IPS-NIHi7 (cell line): ENCODE results near the gene S100A4.
A peak's percentile ranks its signal among the peaks of the same experiment; 100 is the strongest.
"Not testable (repeated sequence)": the region's sequence is repeated elsewhere in the genome, so short reads cannot be mapped to it uniquely, and the experiment has no call there.

ENCODE experiments used
- DNase-seq: peaks from one replicate; pipeline ENCODE4 v3.0.0; 2012; ENCODE audit warnings: mixed read lengths; ENCODE audit errors: extremely low spot score

S100A4 gene

DNA sequence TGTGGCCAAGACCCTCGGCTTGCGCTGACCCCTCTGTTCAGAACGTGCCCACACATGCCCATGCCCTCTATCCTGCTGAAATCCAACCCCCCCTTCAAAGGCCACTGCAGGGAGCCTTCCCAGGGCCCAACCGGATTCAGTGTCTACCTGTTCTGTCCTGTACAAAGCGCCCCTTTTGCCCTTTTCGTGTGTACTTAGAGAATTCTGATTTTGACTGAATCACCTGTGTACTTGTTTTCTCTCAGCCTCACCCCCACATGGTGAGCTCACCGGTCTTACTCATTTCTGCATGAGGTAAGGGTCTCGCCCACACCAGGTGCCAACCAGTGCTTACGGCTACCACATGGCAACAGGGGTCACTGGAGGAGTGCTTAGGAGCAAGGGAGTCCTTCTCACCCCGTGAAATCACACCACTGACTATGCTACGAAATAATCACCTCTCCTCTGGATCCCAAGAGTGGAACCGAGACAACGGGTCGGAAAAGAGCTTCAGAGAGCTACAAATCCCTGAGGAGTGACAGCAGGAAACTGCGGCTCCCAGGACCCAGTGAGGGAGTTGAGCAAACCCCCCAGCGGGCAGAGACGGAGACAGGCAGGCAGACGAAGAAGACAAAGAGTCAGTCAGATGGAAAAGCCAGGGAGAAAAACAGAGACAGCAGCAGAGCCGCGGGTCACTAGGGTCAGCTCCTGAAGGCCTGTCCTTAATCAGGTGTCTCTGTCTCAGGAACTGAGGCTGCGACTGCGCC, 22.2 kb upstream of the S100A4 start:
- DNase-seq, result no peak

DNA sequence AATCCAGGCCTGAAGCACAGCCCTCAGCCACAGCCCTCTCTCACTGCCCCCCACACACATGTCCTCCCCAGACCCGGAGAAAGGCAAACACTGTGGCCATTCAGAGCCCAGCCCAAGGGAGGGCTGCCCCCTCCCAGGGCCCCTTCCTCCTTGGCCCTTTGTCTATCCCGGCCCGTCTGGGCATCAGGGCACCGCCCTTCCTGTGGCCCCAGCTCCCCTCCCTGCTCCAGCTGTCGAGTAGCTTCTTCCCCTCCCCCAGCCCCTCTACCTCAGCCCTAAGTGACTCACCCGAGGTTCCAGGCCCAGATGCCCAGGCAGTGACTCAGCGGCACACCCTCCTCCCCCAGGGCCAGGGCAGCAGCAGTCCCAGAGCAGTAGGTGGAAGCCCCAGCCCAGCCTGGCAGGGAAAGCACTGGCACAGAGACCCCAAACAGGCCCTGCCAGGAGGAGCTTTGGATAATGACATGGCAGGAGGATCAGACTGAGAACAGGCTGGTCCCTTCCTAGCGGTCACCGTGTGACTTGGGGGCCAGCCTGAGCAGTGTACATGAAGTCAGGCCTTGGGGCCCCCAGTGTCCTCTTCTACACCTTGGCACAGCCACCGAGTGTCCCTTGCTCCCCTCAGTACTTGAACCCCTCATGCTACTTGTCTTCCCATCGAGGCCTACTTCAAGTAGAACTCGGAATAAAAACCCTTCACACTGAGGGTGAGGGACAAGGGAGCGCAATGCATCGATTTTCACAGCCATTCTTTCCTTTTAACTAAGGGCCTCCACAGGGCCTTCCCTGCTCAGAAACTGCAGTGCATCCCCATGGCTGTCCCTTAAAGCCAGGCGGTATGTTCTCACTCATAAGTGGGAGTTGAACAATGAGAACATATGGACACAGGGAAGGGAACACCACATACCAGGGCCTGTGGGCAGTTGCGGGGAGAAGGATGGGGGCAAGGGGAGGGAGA, 21.1 kb upstream of the S100A4 start:
- peak; percentile 92 for DNase-seq

DNA sequence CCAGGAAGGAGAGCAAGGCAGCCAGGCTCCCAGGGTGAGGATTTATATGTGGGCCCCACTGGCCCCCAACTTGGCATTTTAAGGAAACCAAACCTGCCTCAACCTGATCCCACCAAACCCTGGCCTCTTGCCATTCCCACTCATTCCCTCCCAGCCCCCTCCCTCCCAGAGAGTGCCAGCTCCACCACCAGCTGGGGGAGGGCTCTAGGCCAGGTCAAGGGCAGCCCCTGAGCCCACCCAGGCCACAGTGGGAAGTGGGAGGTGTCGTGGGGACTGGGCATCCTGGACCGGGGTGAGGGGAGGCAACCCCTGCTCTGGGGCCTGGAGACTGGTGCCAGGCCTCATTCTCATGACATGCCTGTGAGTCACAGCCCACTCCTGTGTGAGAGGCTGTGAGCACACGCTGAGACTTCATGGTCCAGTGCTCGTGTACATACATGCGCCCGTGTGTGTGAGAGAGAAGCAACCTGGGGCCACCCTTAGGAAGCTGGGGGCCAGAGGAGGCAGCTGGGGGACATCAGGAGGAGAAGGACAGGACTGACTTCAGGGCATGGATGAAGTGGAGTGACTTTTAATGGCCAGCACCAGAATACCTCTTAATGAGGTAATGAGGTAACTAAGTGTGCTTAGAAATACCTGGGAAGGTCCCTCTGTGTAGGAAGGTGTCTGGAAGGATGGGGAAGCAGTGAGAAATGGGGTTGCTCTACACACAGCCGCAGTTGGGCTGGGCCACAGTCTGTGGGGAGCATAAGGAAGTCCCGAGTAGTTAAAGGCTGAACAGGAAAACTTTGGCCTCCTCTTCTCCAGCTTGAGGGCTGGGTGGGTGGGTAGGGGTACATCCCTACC, 20.1 kb upstream of the S100A4 start, which contains the start of gene S100A2:
Gene S100A2 (minus strand): TSS at position 316 of the 846 bp plus-strand sequence. CDS start 1,967 bp downstream, outside the sequence.
- no peak for DNase-seq

DNA sequence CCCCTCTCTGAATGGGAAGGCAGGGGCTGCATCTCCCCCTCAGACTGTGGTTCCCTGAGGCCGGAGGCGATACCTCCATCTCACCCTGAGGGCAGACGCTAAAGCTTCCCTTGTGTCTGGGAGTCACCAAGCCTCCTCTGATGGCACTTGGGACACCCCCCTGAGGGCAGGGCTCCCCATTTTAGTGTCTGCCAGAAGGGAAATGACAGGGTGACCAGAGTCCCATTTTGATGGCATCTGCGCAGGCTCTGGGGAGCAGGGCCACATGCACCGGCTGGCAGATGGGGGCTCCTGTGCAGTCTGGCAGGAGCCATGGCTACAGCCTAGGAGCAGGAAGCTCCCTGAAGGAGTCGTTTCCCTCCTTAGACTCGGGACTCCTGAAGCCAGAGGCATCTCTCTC, 18.4 kb upstream of the S100A4 start:
- no peak for DNase-seq

DNA sequence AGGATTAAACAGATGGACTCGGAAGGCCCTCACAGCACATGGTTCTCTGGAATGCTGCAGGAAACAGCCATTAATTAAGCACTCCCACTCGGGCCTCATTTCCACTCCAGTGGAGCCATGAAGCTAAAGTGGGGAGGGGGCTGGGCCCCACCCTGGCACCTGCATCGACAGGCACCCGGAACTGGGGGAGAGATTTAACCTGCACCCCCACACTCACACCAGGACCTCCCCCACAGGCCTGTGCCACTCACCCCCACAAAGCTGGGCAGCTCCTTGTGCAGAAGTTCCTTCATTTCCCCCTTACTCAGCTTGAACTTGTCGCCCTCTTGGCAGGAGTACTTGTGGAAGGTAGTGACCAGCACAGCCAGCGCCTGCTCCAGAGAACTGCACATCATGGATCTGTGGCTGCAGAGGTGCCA, 17.9 kb upstream of the S100A4 start:
- DNase-seq, result no peak

DNA sequence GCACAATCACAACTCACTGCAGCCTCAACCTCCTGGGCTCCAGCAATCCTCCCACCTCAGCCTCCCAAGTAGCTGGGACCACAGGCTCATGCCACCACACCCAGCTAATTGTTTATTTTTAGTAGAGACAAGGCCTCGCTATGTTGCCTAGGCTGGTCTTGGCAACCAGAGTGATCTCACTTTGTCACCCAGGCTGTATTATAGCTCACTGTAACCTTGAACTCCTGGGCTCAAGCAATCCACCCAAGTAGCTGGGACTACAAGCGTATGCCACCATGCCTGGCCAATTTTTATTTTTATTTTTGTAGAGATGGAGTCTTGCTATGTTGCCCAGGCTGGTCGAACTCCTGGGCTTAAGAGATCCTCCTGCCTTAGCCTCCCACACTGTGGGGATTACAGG, 16.4 kb upstream of the S100A4 start:
- not testable (repeated sequence) for DNase-seq

DNA sequence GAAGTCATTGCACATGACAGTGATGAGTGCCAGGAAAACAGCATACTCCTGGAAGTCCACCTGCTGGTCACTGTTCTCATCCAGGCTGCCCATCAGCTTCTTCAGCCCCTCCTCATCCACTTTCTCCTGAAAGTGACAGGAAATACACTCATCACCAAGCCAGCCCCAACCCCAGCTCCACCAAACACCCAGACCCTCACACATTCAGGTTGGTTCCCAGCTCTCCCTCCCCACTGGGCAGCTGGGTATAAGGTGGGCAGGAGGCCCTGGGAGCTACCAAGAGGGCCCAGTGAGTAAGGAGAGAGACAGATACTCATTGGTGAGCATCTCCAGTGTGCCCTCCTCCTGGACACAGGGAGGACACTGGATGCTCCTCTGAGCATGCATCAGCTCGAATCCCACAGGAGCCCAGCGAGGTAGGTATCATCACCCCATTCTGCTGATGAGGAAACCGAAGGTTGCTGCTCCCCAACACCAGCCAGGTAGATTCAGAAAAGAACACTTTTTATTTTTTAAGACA, 15.9 kb upstream of the S100A4 start:
- DNase-seq, result no peak

DNA sequence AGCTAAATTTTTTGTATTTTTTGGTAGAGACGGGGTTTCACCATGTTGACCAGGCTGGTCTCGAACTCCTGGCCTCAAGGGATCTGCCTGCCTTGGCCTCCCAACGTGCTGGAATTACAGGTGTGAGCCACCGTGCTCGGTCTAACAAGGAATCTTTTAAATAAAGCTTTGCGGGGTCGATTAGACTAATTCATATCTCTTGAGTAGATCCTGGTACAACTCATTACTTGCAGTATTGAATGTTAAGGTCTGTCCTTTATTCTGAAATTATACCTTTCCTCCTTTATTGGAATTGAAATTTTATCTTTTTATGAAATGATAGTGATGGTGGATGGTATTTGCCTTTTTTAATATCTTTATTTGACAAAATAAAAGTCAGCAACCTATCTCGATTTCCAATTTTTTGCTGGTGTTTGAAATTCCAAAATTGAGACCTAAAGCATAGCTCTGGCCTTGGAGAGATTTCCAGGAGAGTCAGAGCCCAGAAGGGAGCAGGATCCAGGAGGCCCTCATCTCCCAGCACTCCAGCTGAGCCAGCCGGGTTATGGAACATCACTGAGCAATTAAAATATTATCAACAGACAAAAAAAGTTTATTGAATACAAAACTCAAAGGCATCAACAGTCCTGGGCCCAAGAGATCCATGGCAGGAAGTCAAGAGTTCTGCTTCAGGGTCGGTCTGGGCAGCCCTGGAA, 15.3 kb upstream of the S100A4 start:
- DNase-seq, result no peak

DNA sequence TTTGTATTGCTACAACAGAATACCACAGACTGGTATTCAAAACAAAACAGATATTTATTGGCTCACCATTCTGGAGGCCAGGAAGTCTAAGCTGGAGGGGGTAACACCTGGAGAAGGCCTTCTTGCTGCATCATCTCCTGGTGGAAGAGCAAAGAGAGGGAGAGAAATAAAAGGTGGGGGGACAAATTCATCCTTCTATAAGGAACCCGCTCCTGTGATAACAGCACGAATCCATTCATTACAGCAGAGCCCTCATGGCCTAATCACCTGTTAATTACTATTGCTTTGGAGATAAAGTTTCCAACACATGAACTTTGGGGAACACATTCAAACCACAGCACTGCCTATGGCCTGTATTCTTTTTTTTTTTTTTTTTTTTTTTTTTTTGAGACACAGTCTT, 14.6 kb upstream of the S100A4 start:
- no peak for DNase-seq

DNA sequence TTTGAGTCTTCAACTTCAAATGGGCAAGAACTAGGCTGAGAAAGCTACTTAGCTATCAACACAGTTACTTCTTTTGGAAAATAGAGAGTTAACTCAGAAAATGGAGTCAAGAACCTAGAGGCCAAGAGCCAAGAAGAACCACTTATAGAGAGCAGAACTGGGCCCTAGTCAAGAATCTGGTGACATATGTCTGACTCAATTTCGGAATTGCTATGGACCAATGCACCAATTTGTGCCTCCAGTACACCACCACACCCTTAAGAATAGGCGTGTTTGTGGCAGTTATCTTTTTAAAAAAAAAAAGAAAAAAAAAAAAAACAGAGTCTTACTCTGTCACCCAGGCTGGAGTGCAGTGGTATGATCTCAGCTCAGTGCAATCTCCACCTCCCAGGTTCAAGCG, 12.3 kb upstream of the S100A4 start:
- DNase-seq, result no peak

DNA sequence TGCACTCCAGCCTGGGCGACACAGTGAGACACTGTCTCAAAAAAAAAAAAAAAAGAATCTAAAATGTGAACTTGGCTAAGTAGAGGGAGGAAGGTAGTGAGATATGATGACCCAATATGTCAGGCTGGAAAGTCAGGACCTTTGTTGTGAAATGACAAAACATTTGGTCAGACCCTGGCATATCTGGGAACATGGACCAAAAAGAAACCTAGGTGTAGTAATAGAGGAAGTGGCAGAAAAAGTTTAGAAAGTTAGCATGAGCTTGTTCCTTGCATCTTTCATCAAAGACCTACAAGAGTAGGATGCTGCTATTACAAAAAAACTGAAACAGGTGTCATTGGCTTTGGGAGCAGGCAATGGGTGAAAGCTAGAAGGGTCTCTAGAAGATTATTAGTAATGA, 10.7 kb upstream of the S100A4 start:
- no peak for DNase-seq

DNA sequence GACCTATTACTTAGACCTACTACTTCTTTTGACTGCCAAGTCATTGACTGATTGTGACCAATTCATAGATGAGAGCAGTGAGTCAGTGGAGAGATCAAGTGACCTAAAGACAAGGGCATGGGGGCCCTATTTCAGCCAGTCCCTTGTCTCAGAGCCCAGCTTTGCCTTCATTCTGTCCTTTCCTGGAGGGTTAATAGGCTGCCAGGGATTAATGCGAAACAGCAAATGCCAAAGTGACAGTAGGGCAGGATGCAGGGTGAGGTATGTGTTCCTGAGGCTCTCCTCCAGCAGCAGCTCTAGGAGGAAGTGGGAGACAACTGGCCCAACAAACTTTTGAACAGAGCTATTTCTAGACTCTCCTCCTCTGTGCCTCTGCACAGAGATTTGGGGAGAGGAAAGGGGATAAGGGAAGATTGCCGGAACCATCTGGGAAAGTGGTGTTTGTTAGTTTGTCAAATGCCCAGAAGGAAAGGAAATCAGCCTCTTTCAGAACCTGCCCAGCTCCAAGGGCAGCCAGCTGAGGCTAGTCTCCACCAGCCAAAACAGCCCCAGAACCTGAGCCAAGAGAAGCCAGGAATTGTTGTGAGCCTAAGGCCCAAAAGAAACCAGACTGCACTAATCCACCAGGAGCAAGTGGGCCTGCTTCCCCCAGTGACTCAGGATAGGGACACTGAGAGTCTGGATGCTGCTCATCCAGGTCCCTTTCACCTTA, 8.4 kb upstream of the S100A4 start:
- DNase-seq, result peak; percentile 5

DNA sequence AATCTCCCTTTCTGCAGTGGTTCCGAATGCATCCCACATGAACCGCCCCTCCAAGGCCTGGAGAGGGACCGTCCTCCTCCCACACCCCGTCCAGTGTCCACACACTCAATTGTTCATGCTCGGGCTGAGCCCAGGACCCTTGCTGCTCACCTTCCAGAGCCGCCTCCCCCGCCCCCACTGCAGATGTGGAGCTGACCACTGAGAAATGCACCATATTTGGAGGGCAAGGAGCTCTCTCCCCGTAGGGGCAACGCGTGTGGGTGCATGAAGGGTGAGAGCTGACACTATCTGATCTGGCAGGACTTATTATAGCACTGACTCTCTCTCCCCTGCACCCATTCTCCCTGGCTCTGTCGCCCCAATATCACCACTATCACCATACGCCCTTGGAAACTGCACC, 7.5 kb upstream of the S100A4 start:
- no peak for DNase-seq

DNA sequence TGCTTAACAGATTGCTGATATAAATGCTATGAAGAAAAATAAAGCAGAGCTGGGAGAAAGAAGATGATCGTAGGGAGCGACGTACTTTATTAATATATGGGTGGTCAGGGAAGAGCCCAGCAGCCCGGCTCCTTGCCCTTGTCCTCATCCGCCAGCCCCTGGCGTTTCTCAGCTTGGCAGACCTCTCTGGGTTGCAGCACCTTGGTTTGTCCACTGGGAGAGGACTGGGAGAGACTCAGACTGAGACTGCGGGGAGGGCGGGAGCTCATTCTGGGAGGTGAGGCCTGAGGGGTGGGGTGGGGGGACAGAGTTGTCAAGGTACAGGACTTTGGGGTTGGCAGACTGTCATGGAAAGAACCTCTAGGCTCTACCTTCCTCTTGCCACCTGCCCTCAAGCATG, 6.7 kb upstream of the S100A4 start:
- peak; percentile 51 for DNase-seq

DNA sequence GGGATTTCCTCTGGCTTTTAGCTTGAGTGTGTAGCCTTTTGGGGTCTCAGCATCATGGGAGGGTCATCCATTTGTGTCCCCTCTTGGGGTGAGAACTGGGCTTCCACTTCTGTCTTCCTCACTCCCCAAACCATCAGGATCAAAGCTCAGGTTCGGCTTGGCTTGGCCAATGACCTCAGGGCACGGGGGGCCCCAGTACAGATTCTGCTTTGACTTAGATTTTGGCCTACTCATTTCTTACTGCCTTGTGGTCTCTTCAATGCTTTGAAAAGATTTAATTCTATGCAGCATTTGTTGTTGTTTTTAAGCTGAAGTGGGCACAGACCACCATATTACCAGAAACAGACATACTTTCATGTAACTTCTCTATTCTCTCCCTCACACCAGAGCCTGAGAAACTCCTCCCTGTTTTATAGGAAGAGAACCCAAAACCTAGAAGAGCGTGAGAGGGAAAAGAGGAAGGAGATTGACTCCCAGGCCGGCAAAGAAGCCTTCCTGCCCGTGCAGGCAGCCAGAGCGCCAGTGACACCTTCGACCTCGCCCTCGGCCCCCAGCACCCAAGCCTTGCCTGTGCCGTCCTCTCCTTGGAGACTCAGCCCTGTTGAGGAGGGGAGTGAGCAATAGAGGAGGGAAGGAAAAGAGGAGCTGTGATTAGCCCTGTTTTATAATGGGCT, 5.4 kb upstream of the S100A4 start:
- DNase-seq, result no peak

DNA sequence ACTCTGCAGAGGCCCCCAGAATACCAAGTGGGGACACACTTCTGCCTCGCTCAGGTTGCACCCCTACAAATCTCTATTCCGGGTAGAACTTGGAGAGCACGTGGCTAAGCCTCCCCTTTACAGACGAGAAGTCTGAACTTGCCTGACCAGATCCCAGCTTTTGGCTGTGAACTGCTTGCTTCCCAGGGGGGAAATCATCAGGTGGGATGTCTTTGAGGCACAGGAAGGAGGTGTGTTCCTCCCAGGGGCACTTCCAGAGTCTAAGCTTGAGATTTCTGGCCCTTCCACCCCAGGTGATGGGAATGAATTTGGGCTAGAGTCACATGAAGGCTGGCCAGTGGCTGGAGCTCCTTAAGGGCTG, 4.8 kb upstream of the S100A4 start:
- no peak for DNase-seq

DNA sequence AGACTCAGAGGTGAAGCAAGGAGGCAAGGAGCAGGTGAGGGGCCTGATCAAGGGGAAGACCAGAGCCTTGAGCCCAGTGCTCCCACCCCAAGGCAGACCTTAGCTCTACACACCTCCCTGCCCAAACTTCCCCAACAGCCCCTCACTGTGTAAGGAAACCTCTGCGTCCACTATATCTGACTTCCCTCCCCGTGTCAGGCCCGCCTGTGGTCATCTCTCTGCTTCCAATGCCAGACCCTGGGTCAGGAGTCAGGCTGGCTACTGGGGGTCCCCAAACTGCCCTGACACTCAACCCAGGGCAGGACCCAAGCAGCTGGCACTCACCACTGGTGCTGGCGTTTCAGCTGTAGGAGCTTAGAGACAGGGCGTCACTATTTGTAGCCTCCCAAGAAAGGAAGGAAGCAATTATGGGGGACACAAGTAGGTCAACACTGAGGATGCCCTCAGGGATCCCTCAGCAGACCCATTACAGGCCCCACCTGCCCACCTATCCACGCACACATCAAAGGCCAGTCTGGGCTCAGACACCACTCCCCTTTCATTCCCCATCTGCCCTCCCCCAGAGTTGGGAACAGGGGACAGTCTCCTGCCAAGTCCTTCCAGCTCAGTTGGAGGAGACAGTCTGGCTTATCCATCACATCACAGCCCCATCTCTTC, 4.3 kb upstream of the S100A4 start:
- DNase-seq, result no peak

DNA sequence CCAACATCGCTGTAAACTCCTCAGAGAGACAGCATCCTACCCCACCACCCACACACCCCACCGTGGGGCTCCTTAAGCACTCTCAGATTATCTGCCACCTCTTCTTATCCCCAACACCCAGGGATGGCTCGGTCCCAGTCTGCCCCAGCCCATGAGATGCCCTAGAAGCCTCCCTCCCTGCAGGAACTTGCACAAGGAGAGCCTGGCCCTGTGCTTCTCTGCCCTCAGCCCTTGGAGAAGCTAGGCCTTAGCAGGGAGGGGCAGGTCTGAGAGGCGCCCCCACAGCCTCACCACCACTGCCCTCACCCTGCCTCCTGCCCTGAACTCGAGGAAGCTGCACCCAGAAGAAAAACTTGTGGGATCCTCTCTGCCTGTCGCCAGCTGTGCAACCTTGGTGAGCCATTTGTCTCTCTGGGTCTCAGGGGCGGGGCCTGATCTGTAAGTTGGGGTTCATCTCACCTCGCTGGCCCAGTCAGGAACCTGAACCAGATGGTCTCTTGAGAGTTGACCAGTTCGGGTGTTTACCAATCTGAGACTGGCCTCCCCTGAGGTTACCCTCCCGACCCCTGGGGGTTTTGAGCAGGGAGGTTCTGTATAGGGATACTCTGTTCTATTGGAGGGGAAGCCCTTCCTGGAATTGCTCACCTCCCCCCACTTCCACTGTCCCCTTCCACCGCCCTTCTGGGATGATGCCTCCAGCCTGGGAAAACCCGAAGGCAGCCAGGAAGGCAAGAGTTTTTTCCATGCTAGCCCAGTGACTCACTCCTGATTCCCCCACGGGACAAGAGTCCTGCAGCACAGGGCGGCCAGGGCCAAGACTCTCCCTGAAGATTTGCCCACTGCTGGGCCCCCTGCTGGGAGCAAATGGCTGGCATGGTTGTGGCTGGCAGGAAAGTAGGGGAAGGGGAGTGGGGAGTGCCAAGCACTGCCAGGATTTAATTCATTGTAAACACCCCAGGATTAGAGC, 3.4 kb upstream of the S100A4 start, which contains the start of gene S100A3:
Gene S100A3 (minus strand): TSS at position 537 of the 967 bp plus-strand sequence. CDS start 773 bp downstream, outside the sequence.
- peak; percentile 5 for DNase-seq
